Right lung (tissue), 5 donors: ENCODE results near the gene SMIM30. TPM values are rescaled to one million over a fixed set of nuclear protein-coding genes. Genes with fewer than 3 reads are reported as not detected.
"Not testable (repeated sequence)": the region's sequence is repeated elsewhere in the genome, so short reads cannot be mapped to it uniquely, and the experiment has no call there.

Experiments used
- DNase-seq, 2 donors: peaks; one replicate each; pipeline ENCODE4 v3.0.0-alpha.2; 2013
- polyA plus RNA-seq, 5 donors: library from polyadenylated mRNA; unstranded; fragments of 120-200 nt; gene quantifications; one replicate each; pipeline versions ENCODE4 v1.2.1 to v1.2.3, GENCODE V29; 2013; ENCODE audit warnings: inconsistent platforms in 1 of 5, low replicate concordance in 1 of 5; ENCODE audit not compliant: insufficient read length in 5 of 5, insufficient read depth in 1 of 5

The SMIM30 gene
- polyA plus RNA-seq, 5 donors = 66.2 to 99.2 (median 76.4) TPM

GRCh38 chr7:113119429-113119828, 1.1 kb upstream of the SMIM30 start:
- DNase-seq = no peak

- not testable (repeated sequence) for DNase-seq
Measured at GRCh38 chr7:113117374-113117774, 980 bp downstream of the SMIM30 start.

GRCh38 chr7:113113912-113114311, 4.4 kb downstream of the SMIM30 start:
- DNase-seq = no peak

- DNase-seq = no peak
Measured at GRCh38 chr7:113109718-113110117, 8.6 kb downstream of the SMIM30 start.

- DNase-seq = peak in 1 of 2 donors; percentile 19
Measured at GRCh38 chr7:113100121-113100603, 18.2 kb downstream of the SMIM30 start.

- DNase-seq = peak in 1 of 2 donors; percentile 15
Measured at GRCh38 chr7:113099284-113099919, 19.0 kb downstream of the SMIM30 start.

- DNase-seq = no peak
Measured at GRCh38 chr7:113094517-113095249, 23.7 kb downstream of the SMIM30 start.

- DNase-seq = no peak
Measured at GRCh38 chr7:113093561-113093960, 24.8 kb downstream of the SMIM30 start.

GRCh38 chr7:113092762-113093161, 25.6 kb downstream of the SMIM30 start:
- no peak for DNase-seq

GRCh38 chr7:113087071-113087998, 31.0 kb downstream of the SMIM30 start:
- DNase-seq = peak; percentile 36 to 46

- peak; percentile 55 to 57 for DNase-seq
Measured at GRCh38 chr7:113086431-113086888, 31.9 kb downstream of the SMIM30 start, which contains the start of gene GPR85. Gene GPR85, minus strand, starts transcription at chr7:113086827. Its CDS starts 2,106 bp downstream, at chr7:113084721.

GRCh38 chr7:113085781-113086390, 32.5 kb downstream of the SMIM30 start:
- DNase-seq = no peak

GRCh38 chr7:113084496-113085172, 33.7 kb downstream of the SMIM30 start:
- DNase-seq = no peak

- no peak for DNase-seq
Measured at GRCh38 chr7:113083816-113084495, 34.4 kb downstream of the SMIM30 start.

- no peak for DNase-seq
Measured at GRCh38 chr7:113083132-113083815, 35.1 kb downstream of the SMIM30 start.

GRCh38 chr7:113078331-113078730, 40.0 kb downstream of the SMIM30 start:
- no peak for DNase-seq

- DNase-seq = no peak
Measured at GRCh38 chr7:113076703-113077102, 41.7 kb downstream of the SMIM30 start.

- DNase-seq = no peak
Measured at GRCh38 chr7:113071465-113071864, 46.9 kb downstream of the SMIM30 start.
